Fibroblast of skin of left quadriceps (primary cell): ENCODE measurements around the gene ZNF718.
"Not testable (repeated sequence)": the region's sequence is repeated elsewhere in the genome, so short reads cannot be mapped to it uniquely, and the experiment has no call there.

Source experiments
- DNase-seq, 2 experiments: peaks; one replicate each; pipeline ENCODE4 v3.0.0-alpha.2; 2013; ENCODE audit warnings: low read depth in 2 of 2

Gene ZNF718

GRCh38 chr4:161496-162284 lies 37.4 kb downstream of the ZNF718 start:
- DNase-seq = no peak

GRCh38 chr4:169640-170039 lies 45.3 kb downstream of the ZNF718 start:
- DNase-seq = not testable (repeated sequence)

GRCh38 chr4:171318-171717 lies 47.0 kb downstream of the ZNF718 start:
- DNase-seq = not testable (repeated sequence)

GRCh38 chr4:173666-174314 lies 49.5 kb downstream of the ZNF718 start:
- no peak for DNase-seq

GRCh38 chr4:175986-176385 lies 51.7 kb downstream of the ZNF718 start:
- no peak for DNase-seq

GRCh38 chr4:176995-177394 lies 52.7 kb downstream of the ZNF718 start:
- no peak for DNase-seq

- not testable (repeated sequence) for DNase-seq
Observed at GRCh38 chr4:182225-182624, 57.9 kb downstream of the ZNF718 start.

- DNase-seq = no peak
Observed at GRCh38 chr4:188091-188490, 63.8 kb downstream of the ZNF718 start.

- not testable (repeated sequence) for DNase-seq
Observed at GRCh38 chr4:195159-195558, 70.9 kb downstream of the ZNF718 start.

- no peak for DNase-seq
Observed at GRCh38 chr4:200936-201335, 76.6 kb downstream of the ZNF718 start.

- DNase-seq = not testable (repeated sequence)
Observed at GRCh38 chr4:202822-203221, 78.5 kb downstream of the ZNF718 start.

GRCh38 chr4:205097-205756 lies 80.9 kb downstream of the ZNF718 start:
- no peak for DNase-seq

- no peak for DNase-seq
Observed at GRCh38 chr4:206054-206453, 81.8 kb downstream of the ZNF718 start.

- DNase-seq = not testable (repeated sequence)
Observed at GRCh38 chr4:208416-209096, 84.3 kb downstream of the ZNF718 start.

- DNase-seq = no peak
Observed at GRCh38 chr4:211033-211511, 86.8 kb downstream of the ZNF718 start.

- DNase-seq = peak; percentile 42 to 53
Observed at GRCh38 chr4:212438-213188, 88.3 kb downstream of the ZNF718 start.

- DNase-seq = not testable (repeated sequence)
Observed at GRCh38 chr4:213189-213535, 88.9 kb downstream of the ZNF718 start.
